ENCODE measurements around the gene TNFSF13. TPM values are rescaled to one million over a fixed set of nuclear protein-coding genes. Genes with fewer than 3 reads are reported as not detected.
A peak's percentile ranks its signal among the peaks of the same experiment; 100 is the strongest.

The TNFSF13 gene
- total and polyA plus RNA-seq, 2 of the 8 experiments (the other 6 are each of a cell fraction or from before 2014, with no cell fraction given): 2.1 to 2.6 TPM

- TF ChIP-seq RFX5 (IDR thresholded peaks at IDR 0.05; ENCODE audit: borderline replicate concordance, low read depth, low read length) (no peak), NANOG (IDR thresholded peaks at IDR 0.05; ENCODE audit: insufficient read depth, low read depth, low read length, poor library complexity, severe bottlenecking) (no peak), SIRT6 (IDR thresholded peaks at IDR 0.05; ENCODE audit: low read length) (no peak), CHD7 (IDR thresholded peaks at IDR 0.05; ENCODE audit: insufficient replicate concordance, low read length) (no peak), RXRA (IDR thresholded peaks at IDR 0.05; ENCODE audit: insufficient read depth, low read depth, low read length) (no peak), BRCA1 (IDR thresholded peaks at IDR 0.05; ENCODE audit: low read depth, low read length) (no peak), JUND (IDR thresholded peaks at IDR 0.05; ENCODE audit: low read length) (no peak), PHF8 (conservative IDR thresholded peaks at IDR 0.05; ENCODE audit: low read depth, low read length) (peak; percentile 88), CBX8 (IDR thresholded peaks at IDR 0.05; ENCODE audit: borderline replicate concordance, low read depth, low read length) (no peak), E2F6 (IDR thresholded peaks at IDR 0.05) (peak; percentile 53)
Measured at GRCh38 chr17:7561589-7562207, 3.1 kb downstream of the TNFSF13 start, which contains the start of gene SENP3 (continued).

Measured in H1 (cell line).